ENCODE results near the gene ARAF. TPM values are rescaled to one million over a fixed set of nuclear protein-coding genes. Genes with fewer than 3 reads are reported as not detected.

ARAF gene
- total and polyA plus RNA-seq, 10 donors: 32.9 to 97.4 (median 79.3) TPM

DNA sequence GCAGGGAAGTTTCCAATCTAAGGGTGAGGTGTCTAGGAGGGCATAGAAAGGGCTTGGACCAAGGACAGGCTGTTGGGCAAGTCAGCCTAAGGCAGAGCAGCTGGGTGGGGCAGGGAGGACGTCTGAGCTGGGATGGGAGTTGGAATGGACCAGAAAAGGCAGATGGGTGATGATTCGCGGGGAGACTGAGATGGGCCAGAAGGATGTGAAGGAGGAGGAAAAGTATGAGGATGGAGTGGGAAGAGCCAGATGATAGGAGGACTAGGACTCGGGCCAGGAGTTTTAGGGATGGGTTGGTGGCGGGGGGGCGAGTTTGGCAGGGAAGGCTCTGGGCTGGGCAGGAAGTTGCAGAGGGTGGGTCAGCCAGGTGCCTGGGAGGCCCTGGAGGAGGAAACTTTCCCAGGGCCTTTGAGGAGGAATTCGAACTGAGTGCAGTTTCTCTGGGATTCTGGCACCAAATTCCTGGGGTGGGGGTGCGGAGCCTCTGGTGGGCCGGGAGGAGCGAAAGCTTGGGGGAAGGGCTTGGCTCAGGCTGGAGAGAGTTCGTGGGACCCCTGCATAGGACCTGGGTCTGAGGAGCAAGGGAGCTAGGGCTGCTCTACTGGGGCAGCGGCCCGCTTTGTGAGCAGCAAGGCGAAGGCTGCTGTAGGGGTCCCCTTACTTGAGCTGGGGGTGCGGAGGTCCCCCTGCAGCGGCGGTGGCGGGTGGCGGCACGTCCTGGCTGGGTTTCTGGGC lies 12.5 kb downstream of the ARAF start:
- H3K4me3 ChIP-seq: peak overlapping the region in 1 of 8 donors; percentile 3
- DNase-seq: no peak

DNA sequence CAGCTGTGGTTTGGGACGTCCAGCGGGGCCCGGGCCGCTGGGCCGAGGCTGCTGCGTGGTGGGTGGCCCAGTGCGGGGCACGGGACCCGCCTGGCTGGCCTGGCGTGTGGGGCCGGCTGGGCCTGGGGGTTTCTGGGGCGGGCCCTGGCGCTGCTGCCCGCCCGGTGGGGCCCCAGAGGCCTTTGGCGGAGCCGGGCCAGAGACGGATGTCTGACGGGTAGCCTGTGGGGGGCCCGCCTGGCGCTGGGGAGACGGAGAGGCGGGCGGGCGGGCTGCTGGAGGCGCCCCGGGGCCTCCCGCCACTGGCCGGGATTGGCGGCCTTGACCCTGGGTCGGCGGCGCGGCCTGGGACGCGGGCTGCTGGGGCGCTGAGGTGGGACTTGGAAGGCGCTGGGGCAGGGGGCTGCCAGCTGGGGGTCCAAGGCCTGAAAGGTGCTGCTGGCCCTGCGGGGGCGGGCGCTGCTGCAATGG lies 13.1 kb downstream of the ARAF start:
- intact Hi-C loops (cut with DNase I; ENCODE audit: low total_unique reads): no loop called here
- WGBS, 5 donors: 6 to 57% (median 22%) methylated on average over 10 to 41 of the region's 41 CpGs; no CpG with 5 or more reads in 1 of the 5 donors
- H3K4me1 ChIP-seq: peaks cover 0 to 26% (median 8%) of the 10 kb centered on the region in 6 donors
- H3K9me3 ChIP-seq: no peaks in the 10 kb centered on the region
- peaks cover 0 to 25% (median 8%) of the 10 kb centered on the region in 7 donors for H3K27me3 ChIP-seq (replicated peaks in 1 of 7)
- peak overlapping the region in 1 of 8 donors; percentile 3 for H3K4me3 ChIP-seq
- H3K27ac ChIP-seq: peak overlapping the region in 6 of 8 donors; percentile 21 to 65 (median 49)
- TF ChIP-seq, protein P1, sequence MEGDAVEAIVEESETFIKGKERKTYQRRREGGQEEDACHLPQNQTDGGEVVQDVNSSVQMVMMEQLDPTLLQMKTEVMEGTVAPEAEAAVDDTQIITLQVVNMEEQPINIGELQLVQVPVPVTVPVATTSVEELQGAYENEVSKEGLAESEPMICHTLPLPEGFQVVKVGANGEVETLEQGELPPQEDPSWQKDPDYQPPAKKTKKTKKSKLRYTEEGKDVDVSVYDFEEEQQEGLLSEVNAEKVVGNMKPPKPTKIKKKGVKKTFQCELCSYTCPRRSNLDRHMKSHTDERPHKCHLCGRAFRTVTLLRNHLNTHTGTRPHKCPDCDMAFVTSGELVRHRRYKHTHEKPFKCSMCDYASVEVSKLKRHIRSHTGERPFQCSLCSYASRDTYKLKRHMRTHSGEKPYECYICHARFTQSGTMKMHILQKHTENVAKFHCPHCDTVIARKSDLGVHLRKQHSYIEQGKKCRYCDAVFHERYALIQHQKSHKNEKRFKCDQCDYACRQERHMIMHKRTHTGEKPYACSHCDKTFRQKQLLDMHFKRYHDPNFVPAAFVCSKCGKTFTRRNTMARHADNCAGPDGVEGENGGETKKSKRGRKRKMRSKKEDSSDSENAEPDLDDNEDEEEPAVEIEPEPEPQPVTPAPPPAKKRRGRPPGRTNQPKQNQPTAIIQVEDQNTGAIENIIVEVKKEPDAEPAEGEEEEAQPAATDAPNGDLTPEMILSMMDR (IDR thresholded peaks at IDR 0.05 in 8 of 11, conservative IDR thresholded peaks at IDR 0.05 in 3 of 11): no peak
- TF ChIP-seq POLR2AphosphoS5 (IDR thresholded peaks at IDR 0.05) (no peak), POLR2A (IDR thresholded peaks at IDR 0.05) (no peak)
- H3K36me3 ChIP-seq: peaks cover 0 to 32% (median 21%) of the 10 kb centered on the region in 6 donors
- DNase-seq: no peak

More for the DNA sequence above, 12.5 kb downstream of the ARAF start:
- TF ChIP-seq, protein P1 (IDR thresholded peaks at IDR 0.05 in 8 of 11, conservative IDR thresholded peaks at IDR 0.05 in 3 of 11): no peak
- TF ChIP-seq POLR2AphosphoS5 (IDR thresholded peaks at IDR 0.05) (peak in 1 of 3 donors; percentile 53), POLR2A (IDR thresholded peaks at IDR 0.05) (no peak)
- H3K27ac ChIP-seq: peak overlapping the region in 6 of 8 donors; percentile 21 to 65 (median 49)
- peaks cover 0 to 25% (median 8%) of the 10 kb centered on the region in 7 donors for H3K27me3 ChIP-seq (replicated peaks in 1 of 7)
- H3K4me1 ChIP-seq: peaks cover 0 to 20% (median 5%) of the 10 kb centered on the region in 6 donors
- H3K9me3 ChIP-seq: no peaks in the 10 kb centered on the region
- H3K36me3 ChIP-seq: peaks cover 0 to 38% (median 27%) of the 10 kb centered on the region in 6 donors
- 47 to 68% (median 52%) methylated on average over 11 to 20 of the region's 20 CpGs for WGBS, 5 donors
- intact Hi-C loops (cut with DNase I; ENCODE audit: low total_unique reads): no loop called here

DNA sequence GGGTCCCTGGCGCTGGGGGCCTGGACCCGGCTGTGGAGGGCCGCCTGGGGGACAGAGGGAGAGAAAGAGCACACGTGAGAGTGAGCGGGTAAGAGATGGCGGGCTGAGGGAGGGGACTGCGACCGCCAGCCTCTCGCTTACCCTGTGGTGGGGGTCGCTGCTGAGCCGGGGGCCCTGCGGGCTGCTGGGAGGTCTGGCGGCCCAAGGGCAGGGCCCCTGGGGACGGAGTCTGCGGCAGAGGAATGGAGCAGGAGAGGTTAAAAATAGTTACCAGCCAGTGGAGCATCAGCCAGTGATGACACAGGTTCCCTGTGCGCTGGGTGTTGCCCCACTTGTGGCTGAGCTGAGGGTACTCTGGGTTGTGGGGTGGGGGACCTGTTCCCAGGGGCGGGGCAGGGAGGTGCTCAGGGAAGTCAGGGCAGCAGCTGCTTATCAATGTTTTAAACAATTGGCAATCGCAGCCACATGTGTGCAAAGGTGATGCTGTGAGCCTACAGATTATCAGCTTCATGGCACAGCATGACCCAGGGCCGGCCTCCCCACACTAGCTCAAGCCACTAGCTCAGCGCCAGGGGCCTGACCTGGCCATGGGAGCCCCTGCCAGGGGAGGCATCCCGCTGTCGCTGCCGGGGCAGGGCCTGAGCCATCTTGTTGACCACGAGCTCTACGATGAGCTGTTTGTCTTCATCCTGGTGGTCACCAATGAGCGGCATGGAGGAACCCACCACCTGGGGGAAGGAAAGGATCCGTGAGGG lies 13.7 kb downstream of the ARAF start:
- intact Hi-C loops (cut with DNase I; ENCODE audit: low total_unique reads): no loop called here

More for the DNA sequence above, 13.7 kb downstream of the ARAF start:
- DNase-seq: no peak
- peaks cover 0 to 25% (median 8%) of the 10 kb centered on the region in 7 donors for H3K27me3 ChIP-seq (replicated peaks in 1 of 7)
- peaks cover 0 to 30% (median 9%) of the 10 kb centered on the region in 6 donors for H3K4me1 ChIP-seq
- peak overlapping the region in 5 of 8 donors; percentile 26 to 65 (median 54) for H3K27ac ChIP-seq
- 47 to 66% (median 58%) methylated on average over 22 to 27 of the region's 27 CpGs; no CpG with 5 or more reads in 1 of the 5 donors for WGBS, 5 donors
- TF ChIP-seq POLR2AphosphoS5 (IDR thresholded peaks at IDR 0.05): no peak
- TF ChIP-seq POLR2A (IDR thresholded peaks at IDR 0.05): no peak
- TF ChIP-seq, protein P1 (IDR thresholded peaks at IDR 0.05 in 8 of 11, conservative IDR thresholded peaks at IDR 0.05 in 3 of 11): no peak
- H3K36me3 ChIP-seq: peaks cover 0 to 26% (median 15%) of the 10 kb centered on the region in 6 donors
- H3K4me3 ChIP-seq: no peak overlapping the region
- no peaks in the 10 kb centered on the region for H3K9me3 ChIP-seq

Data from spleen (tissue), 11 donors.